Loucy (cell line): ENCODE data around the gene CACNA1H.

Experiments used
- H2AFZ ChIP-seq: fragments of 200-600 bp; sonication (generic); 2 replicates; pipeline ENCODE4 v1.6.0; 2016; ENCODE audit warnings: antibody characterized with exemption, mild to moderate bottlenecking, low read length, moderate library complexity
- H3F3A ChIP-seq: fragments of 200-600 bp; 2 replicates; pipeline ENCODE4 v1.6.0; 2016; ENCODE audit warnings: antibody characterized with exemption, low read depth, mild to moderate bottlenecking
- H3K27me3 ChIP-seq: fragments of 200-600 bp; sonication (generic); 2 replicates; pipeline ENCODE4 v1.6.1; 2014; ENCODE audit warnings: low read length, mild to moderate bottlenecking; ENCODE audit not compliant: insufficient read depth, poor library complexity, severe bottlenecking
- H3K36me3 ChIP-seq: fragments of 200-600 bp; sonication (generic); 2 replicates; pipeline ENCODE4 v1.6.1; 2016; ENCODE audit warnings: low read length; ENCODE audit not compliant: insufficient read depth
- H3K4me1 ChIP-seq: fragments of 200-600 bp; sonication (generic); 2 replicates; pipeline ENCODE4 v1.5.1; 2014; ENCODE audit warnings: low read length, mild to moderate bottlenecking; ENCODE audit not compliant: insufficient read depth, poor library complexity, severe bottlenecking
- H3K4me2 ChIP-seq: fragments of 200-600 bp; sonication (generic); 2 replicates; pipeline ENCODE4 v1.6.0; 2014; ENCODE audit warnings: antibody characterized with exemption, low read length, low read depth, mild to moderate bottlenecking; ENCODE audit not compliant: poor library complexity, severe bottlenecking
- H3K4me3 ChIP-seq: fragments of 200-600 bp; sonication (generic); 2 replicates; pipeline ENCODE4 v1.5.1; 2014; ENCODE audit warnings: low read length, mild to moderate bottlenecking, mixed read lengths; ENCODE audit not compliant: poor library complexity, severe bottlenecking
- H3K79me2 ChIP-seq: fragments of 200-600 bp; sonication (generic); 2 replicates; pipeline ENCODE4 v1.6.1; 2014; ENCODE audit warnings: low read length; ENCODE audit not compliant: insufficient read depth
- H3K9ac ChIP-seq: fragments of 200-600 bp; sonication (generic); 2 replicates; pipeline ENCODE4 v1.6.0; 2014; ENCODE audit warnings: mild to moderate bottlenecking, low read depth, low read length, moderate library complexity; ENCODE audit not compliant: poor library complexity, severe bottlenecking
- H3K9me2 ChIP-seq: fragments of 200-600 bp; sonication (generic); replicated peaks from 2 replicates; pipeline ENCODE4 v1.6.1; 2016; ENCODE audit warnings: low read depth, low read length, mixed read lengths
- H3K9me3 ChIP-seq: fragments of 200-600 bp; sonication (generic); 2 replicates; pipeline ENCODE4 v1.6.1; 2014; ENCODE audit warnings: mild to moderate bottlenecking, antibody characterized with exemption, low read length, low read depth; ENCODE audit not compliant: insufficient read depth
- H4K20me1 ChIP-seq: fragments of 200-600 bp; sonication (generic); 2 replicates; pipeline ENCODE4 v1.6.0; 2014; ENCODE audit warnings: antibody characterized with exemption, low read length, mild to moderate bottlenecking; ENCODE audit not compliant: insufficient read depth, poor library complexity, severe bottlenecking
- EZH2phosphoT487 ChIP-seq: fragments of 200-600 bp; IDR thresholded peaks from 2 replicates; pipeline ENCODE4 v1.6.1; 2018; ENCODE audit warnings: antibody characterized with exemption, mild to moderate bottlenecking, moderate library complexity, borderline replicate concordance
- TF ChIP-seq, protein P1 (sequence below): fragments of 200-600 bp; sonication (generic); conservative IDR thresholded peaks from 2 replicates; pipeline ENCODE4 v1.5.1; 2014; ENCODE audit warnings: mild to moderate bottlenecking, antibody characterized with exemption, low read length

The CACNA1H gene

DNA sequence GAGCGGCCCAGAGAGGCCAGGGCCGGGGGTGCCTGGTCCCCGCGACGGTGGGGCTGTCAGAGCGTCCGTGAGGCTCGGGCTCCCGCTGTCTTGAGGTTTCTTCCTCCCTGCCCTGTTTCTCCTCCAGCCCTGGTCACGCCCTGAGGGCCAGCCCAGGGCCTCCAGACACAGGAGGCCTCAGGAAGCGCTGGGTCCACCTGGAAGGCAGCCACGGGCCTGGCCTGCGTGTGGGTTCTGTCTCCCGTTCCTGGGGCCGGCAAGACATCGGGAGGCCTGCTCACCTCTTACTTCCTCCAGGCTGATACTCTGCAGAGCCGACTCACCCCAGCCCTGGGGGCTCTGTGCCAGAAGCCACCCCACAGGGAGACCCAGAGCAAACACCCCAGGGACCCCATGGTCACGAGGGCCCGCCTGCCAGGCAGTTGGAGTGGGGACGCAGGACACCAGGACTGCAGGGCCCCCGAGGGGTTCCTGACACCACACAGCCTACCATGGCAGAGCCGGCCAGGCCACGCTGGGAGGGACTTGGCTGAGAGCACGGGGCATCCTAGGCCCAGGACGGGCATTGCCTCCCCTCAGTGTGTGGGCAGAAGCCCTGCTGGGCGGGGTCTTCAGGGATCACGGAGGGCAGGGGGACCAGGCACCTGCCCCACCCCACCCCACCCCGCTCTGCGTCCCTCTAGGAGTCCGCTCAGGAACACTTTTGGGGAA lies 18.9 kb upstream of the CACNA1H start:
- TF ChIP-seq, protein P1, sequence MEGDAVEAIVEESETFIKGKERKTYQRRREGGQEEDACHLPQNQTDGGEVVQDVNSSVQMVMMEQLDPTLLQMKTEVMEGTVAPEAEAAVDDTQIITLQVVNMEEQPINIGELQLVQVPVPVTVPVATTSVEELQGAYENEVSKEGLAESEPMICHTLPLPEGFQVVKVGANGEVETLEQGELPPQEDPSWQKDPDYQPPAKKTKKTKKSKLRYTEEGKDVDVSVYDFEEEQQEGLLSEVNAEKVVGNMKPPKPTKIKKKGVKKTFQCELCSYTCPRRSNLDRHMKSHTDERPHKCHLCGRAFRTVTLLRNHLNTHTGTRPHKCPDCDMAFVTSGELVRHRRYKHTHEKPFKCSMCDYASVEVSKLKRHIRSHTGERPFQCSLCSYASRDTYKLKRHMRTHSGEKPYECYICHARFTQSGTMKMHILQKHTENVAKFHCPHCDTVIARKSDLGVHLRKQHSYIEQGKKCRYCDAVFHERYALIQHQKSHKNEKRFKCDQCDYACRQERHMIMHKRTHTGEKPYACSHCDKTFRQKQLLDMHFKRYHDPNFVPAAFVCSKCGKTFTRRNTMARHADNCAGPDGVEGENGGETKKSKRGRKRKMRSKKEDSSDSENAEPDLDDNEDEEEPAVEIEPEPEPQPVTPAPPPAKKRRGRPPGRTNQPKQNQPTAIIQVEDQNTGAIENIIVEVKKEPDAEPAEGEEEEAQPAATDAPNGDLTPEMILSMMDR = no peak
- TF ChIP-seq EZH2phosphoT487 = no peak
- no peak overlapping the region for H3K4me2 ChIP-seq

DNA sequence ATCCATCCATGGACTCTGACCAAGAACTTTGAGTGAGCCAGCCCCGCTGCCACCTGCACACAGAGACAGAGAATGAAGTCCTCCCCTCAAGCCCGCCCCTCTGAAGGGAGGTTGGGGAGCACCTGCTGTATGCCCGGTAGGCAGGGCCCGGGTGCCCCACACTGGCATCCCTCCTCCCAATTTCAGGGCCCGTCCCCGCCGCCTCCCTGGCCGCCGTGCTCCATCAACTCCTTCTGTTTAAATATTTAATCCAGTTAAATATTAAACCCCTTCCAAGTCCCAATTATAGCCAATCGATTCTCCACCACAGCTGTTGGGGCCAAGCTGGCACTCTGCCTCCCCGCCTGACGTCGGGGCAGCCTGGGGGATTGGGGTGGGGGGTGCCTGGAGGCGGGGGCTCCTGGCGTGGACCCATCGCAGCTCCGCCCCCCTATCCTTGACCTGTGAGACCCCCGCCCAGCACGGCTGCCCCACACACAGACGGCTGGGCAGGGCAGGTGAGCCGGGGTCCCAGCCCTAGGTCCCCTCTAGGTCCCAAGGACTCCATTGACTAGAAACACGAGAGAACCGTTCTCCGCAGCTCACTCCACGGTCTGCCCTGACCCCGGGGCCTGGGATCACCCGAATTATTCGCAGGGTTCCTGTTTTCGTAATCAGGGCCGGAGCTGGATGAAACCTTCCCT lies 18.0 kb upstream of the CACNA1H start:
- Histone ChIP-seq H4K20me1 (no peaks in the 10 kb centered on the region), H2AFZ (no peak overlapping the region), H3K79me2 (no peaks in the 10 kb centered on the region), H3K9me3 (no peaks in the 10 kb centered on the region), H3K36me3 (no peaks in the 10 kb centered on the region), H3K4me1 (no peaks in the 10 kb centered on the region), H3F3A (no peaks in the 10 kb centered on the region), H3K4me3 (no peak overlapping the region), H3K27me3 (no peaks in the 10 kb centered on the region), H3K9me2 (no peaks in the 10 kb centered on the region), H3K4me2 (no peak overlapping the region), H3K9ac (no peak overlapping the region)
- no peak for TF ChIP-seq EZH2phosphoT487
- TF ChIP-seq, protein P1 = no peak

More for the DNA sequence above, 18.9 kb upstream of the CACNA1H start:
- Histone ChIP-seq H3K4me3 (no peak overlapping the region), H3F3A (no peaks in the 10 kb centered on the region), H3K4me1 (no peaks in the 10 kb centered on the region), H3K79me2 (no peaks in the 10 kb centered on the region), H3K9me2 (no peaks in the 10 kb centered on the region), H3K36me3 (no peaks in the 10 kb centered on the region), H3K9me3 (no peaks in the 10 kb centered on the region), H2AFZ (no peak overlapping the region), H3K27me3 (no peaks in the 10 kb centered on the region), H3K9ac (no peak overlapping the region), H4K20me1 (no peaks in the 10 kb centered on the region)

DNA sequence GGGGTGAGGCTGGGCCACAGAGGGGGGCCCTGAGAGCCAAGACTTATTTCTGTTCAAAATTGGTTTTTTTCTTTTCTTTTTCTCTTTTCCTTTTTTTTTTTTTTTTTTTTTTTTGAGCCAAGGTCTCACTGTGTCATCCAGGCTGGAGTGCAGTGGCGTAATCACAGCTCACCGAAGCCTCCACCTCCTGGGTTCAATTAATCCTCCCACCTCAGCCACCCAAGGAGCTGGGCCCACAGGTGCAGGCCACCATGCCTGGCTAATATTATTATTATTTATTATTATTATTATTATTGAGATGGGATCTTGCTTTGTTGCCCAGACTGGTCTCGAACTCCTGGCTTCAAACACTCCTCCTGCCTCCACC lies 17.5 kb upstream of the CACNA1H start:
- Histone ChIP-seq H3K9me3 (no peaks in the 10 kb centered on the region), H2AFZ (no peak overlapping the region), H3K4me2 (no peak overlapping the region)

More for the DNA sequence above, 17.5 kb upstream of the CACNA1H start:
- no peaks in the 10 kb centered on the region for H3K27me3 ChIP-seq
- H3F3A ChIP-seq = no peaks in the 10 kb centered on the region
- H3K9me2 ChIP-seq = no peaks in the 10 kb centered on the region
- no peak overlapping the region for H3K9ac ChIP-seq
- H3K4me1 ChIP-seq = no peaks in the 10 kb centered on the region
- no peaks in the 10 kb centered on the region for H3K79me2 ChIP-seq
- no peaks in the 10 kb centered on the region for H4K20me1 ChIP-seq
- no peak overlapping the region for H3K4me3 ChIP-seq
- H3K36me3 ChIP-seq = no peaks in the 10 kb centered on the region
- no peak for TF ChIP-seq EZH2phosphoT487
- TF ChIP-seq, protein P1 = no peak
